Liver (tissue), 3 donors: Measurements from ENCODE around the gene GGACT.

Source experiments
- SP1 ChIP-seq: IDR thresholded peaks from 2 replicates; pipeline ENCODE4 v1.6.1; 2018; ENCODE audit warnings: antibody characterized with exemption, mild to moderate bottlenecking
- TF ChIP-seq, protein P1 (sequence below): fragments of 150-350 bp; IDR thresholded peaks from 2 replicates; pipeline ENCODE4 v1.5.1; 2017; ENCODE audit warnings: improper control_type of control experiment, low read depth, low read length; ENCODE audit not compliant: missing input control
- donor health status: healthy.
- donor health status: healthy.

DNA sequence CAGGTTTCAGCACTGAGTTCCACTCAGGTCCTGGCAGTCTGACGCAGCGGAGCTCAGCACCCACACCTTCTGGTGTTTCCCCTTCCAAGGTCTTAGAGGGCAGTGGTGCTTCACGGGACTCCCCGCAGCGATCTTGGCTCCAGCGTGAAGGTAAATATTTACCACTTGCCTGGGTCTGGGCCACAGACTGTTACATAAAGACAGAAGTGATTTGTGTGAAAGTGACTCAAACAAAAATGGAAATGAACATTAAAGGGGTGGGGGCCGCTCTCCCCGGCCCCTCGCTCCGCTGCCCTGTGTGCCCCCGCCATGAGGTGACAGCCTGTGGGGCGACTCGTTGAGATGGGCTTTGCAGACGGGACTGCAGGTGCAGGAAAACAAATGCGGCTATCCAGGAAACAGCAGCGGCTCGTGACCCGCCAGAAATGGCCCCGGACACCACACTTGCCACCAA lies 55.0 kb downstream of the GGACT start:
- TF ChIP-seq, protein P1, sequence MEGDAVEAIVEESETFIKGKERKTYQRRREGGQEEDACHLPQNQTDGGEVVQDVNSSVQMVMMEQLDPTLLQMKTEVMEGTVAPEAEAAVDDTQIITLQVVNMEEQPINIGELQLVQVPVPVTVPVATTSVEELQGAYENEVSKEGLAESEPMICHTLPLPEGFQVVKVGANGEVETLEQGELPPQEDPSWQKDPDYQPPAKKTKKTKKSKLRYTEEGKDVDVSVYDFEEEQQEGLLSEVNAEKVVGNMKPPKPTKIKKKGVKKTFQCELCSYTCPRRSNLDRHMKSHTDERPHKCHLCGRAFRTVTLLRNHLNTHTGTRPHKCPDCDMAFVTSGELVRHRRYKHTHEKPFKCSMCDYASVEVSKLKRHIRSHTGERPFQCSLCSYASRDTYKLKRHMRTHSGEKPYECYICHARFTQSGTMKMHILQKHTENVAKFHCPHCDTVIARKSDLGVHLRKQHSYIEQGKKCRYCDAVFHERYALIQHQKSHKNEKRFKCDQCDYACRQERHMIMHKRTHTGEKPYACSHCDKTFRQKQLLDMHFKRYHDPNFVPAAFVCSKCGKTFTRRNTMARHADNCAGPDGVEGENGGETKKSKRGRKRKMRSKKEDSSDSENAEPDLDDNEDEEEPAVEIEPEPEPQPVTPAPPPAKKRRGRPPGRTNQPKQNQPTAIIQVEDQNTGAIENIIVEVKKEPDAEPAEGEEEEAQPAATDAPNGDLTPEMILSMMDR: no peak
- TF ChIP-seq SP1: peak; percentile 53
